D721Med (cell line): Measurements from ENCODE around the gene CLSTN2.

Source experiments
- DNase-seq: peaks from one replicate; pipeline ENCODE4 v3.0.0; 2011; ENCODE audit warnings: low spot score; ENCODE audit not compliant: insufficient read length
- FAIRE-seq: peaks from 2 replicates; lab custom pipeline; 2011; peaks lifted over from hg19 to GRCh38; lab: Jason Lieb, UNC
- CTCF ChIP-seq: IDR thresholded peaks from 2 replicates; pipeline ENCODE4 v1.5.1; 2012; ENCODE audit warnings: mild to moderate bottlenecking, control low read depth; ENCODE audit not compliant: insufficient read depth; ENCODE audit errors: missing control alignments

CLSTN2 gene

GRCh38 chr3:140252812-140253656 lies 318.0 kb downstream of the CLSTN2 start:
- DNase-seq (no peak), FAIRE-seq (no peak)
- TF ChIP-seq CTCF = no peak

GRCh38 chr3:140258222-140258724 lies 323.3 kb downstream of the CLSTN2 start:
- DNase-seq = no peak
- FAIRE-seq = no peak
- TF ChIP-seq CTCF = no peak

GRCh38 chr3:140265302-140265701 lies 330.3 kb downstream of the CLSTN2 start:
- FAIRE-seq (no peak), DNase-seq (no peak)
- TF ChIP-seq CTCF = no peak

- DNase-seq = no peak
- FAIRE-seq = no peak
- TF ChIP-seq CTCF = no peak
These were observed 333.1 kb downstream of the CLSTN2 start for GRCh38 chr3:140268103-140268502.

- TF ChIP-seq CTCF = no peak
- FAIRE-seq = no peak
- DNase-seq = no peak
These were observed 333.6 kb downstream of the CLSTN2 start for GRCh38 chr3:140268610-140269009.

GRCh38 chr3:140270329-140270728 lies 335.3 kb downstream of the CLSTN2 start:
- TF ChIP-seq CTCF = no peak
- no peak for FAIRE-seq

More at GRCh38 chr3:140270329-140270728, 335.3 kb downstream of the CLSTN2 start:
- DNase-seq = no peak
